Neutrophil (primary cell): Measurements from ENCODE around the gene TBC1D14.
A peak's percentile ranks its signal among the peaks of the same experiment; 100 is the strongest.

Experiments used
- H3K27ac ChIP-seq: fragments of 200-600 bp; sonication (generic); 2 replicates; pipeline ENCODE4 v1.5.1; 2016; ENCODE audit warnings: mild to moderate bottlenecking, moderate library complexity
- H3K27me3 ChIP-seq: fragments of 200-600 bp; sonication (generic); 2 replicates; pipeline ENCODE4 v1.6.0; 2016; ENCODE audit warnings: mild to moderate bottlenecking
- H3K36me3 ChIP-seq: fragments of 200-600 bp; sonication (generic); 2 replicates; pipeline ENCODE4 v1.5.1; 2017
- H3K4me1 ChIP-seq, 2 experiments: fragments of 200-600 bp in 1 of 2; sonication (generic) in 1 of 2; 1 replicate in 1 of 2; 2 replicates in 1 of 2; pipeline versions ENCODE4 v1.5.1 to v1.6.1; 2013 to 2016; ENCODE audit warnings: low read depth in 1 of 2, low read length in 1 of 2, mild to moderate bottlenecking in 1 of 2, moderate library complexity in 1 of 2; ENCODE audit not compliant: control insufficient read depth in 1 of 2, insufficient read depth in 1 of 2
- H3K4me3 ChIP-seq, 2 experiments: fragments of 200-600 bp in 1 of 2; sonication (generic) in 1 of 2; 1 replicate in 1 of 2; 2 replicates in 1 of 2; pipeline ENCODE4 v1.5.1; 2013 to 2016; ENCODE audit warnings: low read depth in 1 of 2, low read length in 1 of 2, mild to moderate bottlenecking in 1 of 2, moderate library complexity in 1 of 2
- H3K9me3 ChIP-seq: fragments of 200-600 bp; sonication (generic); 2 replicates; pipeline ENCODE4 v1.5.1; 2016
- TF ChIP-seq, protein P1 (sequence below): fragments of 200-600 bp; sonication (generic); IDR thresholded peaks from 2 replicates; pipeline ENCODE4 v1.5.1; 2016; ENCODE audit warnings: antibody characterized with exemption

The TBC1D14 gene

DNA sequence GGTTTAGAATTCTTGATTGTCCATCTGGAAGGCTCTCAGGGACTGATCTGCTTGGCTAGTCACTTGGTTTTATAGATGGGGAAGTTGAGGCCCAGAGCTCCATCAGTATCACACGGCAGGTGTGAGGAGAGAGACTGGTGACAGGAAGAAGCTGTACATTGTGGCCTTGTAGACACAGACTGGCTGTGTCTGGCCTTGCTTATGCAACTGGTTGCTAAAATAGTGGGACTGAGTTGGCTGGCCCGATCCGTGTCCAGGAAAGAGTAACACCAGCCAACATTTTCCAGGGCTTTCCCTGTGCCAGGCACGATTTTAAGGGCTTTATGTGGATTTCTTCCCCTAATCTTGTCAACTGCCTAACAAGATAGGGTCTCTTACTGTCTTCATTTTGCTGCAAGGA lies 2.8 kb downstream of the TBC1D14 start:
- Histone ChIP-seq H3K27me3 (peaks cover 3% of the 10 kb centered on the region), H3K27ac (peak overlapping the region; percentile 99), H3K4me1 (peaks cover 77 to 84% of the 10 kb centered on the region in 2 experiments), H3K4me3 (peak overlapping the region; percentile 93 to 100), H3K9me3 (no peaks in the 10 kb centered on the region), H3K36me3 (no peaks in the 10 kb centered on the region)
- TF ChIP-seq, protein P1, sequence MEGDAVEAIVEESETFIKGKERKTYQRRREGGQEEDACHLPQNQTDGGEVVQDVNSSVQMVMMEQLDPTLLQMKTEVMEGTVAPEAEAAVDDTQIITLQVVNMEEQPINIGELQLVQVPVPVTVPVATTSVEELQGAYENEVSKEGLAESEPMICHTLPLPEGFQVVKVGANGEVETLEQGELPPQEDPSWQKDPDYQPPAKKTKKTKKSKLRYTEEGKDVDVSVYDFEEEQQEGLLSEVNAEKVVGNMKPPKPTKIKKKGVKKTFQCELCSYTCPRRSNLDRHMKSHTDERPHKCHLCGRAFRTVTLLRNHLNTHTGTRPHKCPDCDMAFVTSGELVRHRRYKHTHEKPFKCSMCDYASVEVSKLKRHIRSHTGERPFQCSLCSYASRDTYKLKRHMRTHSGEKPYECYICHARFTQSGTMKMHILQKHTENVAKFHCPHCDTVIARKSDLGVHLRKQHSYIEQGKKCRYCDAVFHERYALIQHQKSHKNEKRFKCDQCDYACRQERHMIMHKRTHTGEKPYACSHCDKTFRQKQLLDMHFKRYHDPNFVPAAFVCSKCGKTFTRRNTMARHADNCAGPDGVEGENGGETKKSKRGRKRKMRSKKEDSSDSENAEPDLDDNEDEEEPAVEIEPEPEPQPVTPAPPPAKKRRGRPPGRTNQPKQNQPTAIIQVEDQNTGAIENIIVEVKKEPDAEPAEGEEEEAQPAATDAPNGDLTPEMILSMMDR, result no peak

DNA sequence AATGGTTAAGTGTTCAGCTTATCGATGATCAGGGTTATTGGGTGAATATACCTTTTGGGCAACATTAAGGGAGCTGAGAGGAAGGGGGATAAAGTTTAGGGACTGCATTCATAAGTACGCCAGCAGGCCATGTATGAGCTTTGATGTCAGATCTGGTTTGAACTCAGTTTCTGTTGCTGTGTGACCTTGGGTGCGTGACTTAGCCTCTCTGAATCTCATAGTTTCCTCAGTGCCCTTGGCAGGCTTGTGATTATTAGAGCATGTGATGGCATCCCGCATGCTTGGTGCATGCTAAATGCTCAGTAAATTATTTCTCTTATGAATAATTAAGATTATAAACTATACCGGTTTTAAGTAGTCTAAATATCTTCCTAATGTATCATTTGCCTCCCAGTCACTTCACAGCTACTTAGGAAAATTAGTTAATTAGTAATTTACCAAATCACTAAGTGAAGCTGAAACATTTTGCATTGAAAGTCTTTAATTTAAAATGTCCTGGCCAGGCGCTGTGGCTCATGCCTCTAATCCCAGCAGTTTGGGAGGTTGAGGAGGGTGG lies 3.8 kb downstream of the TBC1D14 start:
- H3K4me3 ChIP-seq, result peak overlapping the region in 1 of 2 experiments; percentile 93
- H3K27me3 ChIP-seq, result no peaks in the 10 kb centered on the region
- H3K9me3 ChIP-seq, result no peaks in the 10 kb centered on the region
- no peaks in the 10 kb centered on the region for H3K36me3 ChIP-seq
- TF ChIP-seq, protein P1, result no peak
- peaks cover 77 to 84% of the 10 kb centered on the region in 2 experiments for H3K4me1 ChIP-seq
- H3K27ac ChIP-seq, result peak overlapping the region; percentile 99

DNA sequence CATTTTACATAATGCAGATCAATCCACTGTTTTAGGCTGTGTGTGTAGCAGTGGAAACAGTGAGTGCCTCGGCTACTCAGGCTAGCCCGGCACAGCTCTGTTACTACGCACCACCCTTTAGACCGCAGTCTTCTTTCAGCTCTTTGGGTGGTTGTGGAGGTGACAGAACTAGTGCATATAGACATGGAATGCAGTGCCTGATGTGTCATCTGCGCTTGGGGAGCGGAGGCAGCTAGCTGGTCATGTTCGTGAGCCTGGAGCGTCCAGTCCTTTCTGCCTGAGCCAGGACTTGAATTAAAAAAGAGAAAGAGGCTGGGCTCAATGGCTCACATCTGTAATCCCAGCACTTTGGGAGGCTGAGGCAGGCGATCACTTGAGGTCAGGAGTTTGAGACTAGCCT lies 4.8 kb downstream of the TBC1D14 start:
- H3K36me3 ChIP-seq, result no peaks in the 10 kb centered on the region
- H3K9me3 ChIP-seq, result no peaks in the 10 kb centered on the region
- peaks cover 77 to 88% of the 10 kb centered on the region in 2 experiments for H3K4me1 ChIP-seq
- H3K27me3 ChIP-seq, result no peaks in the 10 kb centered on the region
- peak overlapping the region; percentile 98 for H3K27ac ChIP-seq
- H3K4me3 ChIP-seq, result no peak overlapping the region
- TF ChIP-seq, protein P1, result no peak

DNA sequence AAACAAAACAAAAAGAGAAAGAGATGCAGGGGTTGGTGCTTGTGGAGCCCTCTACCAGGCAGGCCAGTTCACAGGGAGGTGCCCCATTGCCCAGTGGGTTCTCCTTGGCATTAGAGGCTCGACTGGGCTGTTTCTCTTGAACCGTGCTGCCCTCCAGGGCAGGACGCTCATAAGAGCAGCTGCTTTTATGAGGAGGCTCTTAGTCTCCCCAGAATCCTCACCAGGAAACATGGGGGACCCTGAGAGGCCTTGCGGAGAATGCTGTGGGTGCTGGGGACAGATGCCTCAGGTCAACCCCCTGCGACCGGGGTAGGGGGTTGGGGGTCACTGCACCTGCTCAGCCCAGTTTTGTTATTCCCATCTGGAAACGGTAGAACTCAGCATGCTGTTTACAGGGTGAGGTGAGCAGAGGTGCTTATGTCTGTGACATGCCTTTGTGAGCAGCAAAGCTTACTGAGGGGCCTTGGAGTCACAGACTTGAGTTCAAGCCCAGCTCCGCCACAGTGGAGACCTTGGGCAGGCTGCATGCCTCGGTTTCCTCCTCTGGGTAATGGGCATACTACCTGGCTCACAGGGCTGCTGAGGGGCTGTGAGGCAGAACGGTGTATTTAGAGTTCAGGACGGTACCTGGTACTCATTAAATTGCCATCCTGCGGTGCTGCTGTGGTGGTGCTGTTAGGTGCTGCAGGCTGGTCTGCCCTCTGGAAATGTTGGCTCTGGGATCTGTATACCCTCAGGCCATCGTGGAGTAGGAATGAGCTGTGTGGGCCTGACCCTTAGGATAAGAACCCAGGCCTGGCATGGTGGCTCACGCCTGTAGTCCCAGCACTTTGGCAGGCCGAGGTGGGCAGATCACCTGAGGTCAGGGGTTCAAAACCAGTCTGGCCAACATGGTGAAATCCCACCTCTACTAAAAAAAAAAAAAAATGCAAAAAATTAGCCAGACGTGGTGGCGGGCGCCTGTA lies 5.7 kb downstream of the TBC1D14 start:
- H3K36me3 ChIP-seq, result no peaks in the 10 kb centered on the region
- no peaks in the 10 kb centered on the region for H3K27me3 ChIP-seq
- H3K4me3 ChIP-seq, result peak overlapping the region in 1 of 2 experiments; percentile 66
- peak overlapping the region; percentile 98 for H3K27ac ChIP-seq
- no peaks in the 10 kb centered on the region for H3K9me3 ChIP-seq
- H3K4me1 ChIP-seq, result peaks cover 85 to 96% of the 10 kb centered on the region in 2 experiments
- TF ChIP-seq, protein P1, result no peak

DNA sequence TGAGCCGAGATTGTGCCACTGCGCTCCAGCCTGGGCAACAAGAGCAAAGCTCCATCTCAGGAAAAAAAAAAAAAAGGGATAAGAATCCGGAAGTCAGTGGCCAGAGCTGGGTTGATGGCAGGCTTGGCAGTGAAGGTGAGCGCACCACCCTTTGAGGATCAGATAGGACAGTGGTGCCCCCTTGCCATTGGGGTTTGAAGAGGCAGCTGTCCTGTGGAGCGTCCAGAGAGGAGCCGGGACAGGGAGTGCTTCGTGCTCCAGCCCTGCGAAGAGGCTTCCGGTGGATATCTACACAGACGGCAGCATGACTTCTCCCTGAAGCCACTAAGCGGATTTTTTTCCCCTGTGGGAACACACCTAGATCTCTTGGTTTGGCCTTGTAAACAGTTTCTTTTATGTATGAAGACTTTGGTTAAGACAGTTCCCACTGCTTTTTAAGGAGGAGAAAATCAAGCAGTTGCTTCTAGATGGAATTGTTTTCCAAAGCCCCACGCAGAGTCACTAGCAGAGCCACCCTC lies 6.5 kb downstream of the TBC1D14 start:
- TF ChIP-seq, protein P1, result no peak
- Histone ChIP-seq H3K4me1 (peaks cover 91 to 94% of the 10 kb centered on the region in 2 experiments), H3K27ac (peak overlapping the region; percentile 98)

More for the DNA sequence above, 6.5 kb downstream of the TBC1D14 start:
- no peaks in the 10 kb centered on the region for H3K36me3 ChIP-seq
- no peaks in the 10 kb centered on the region for H3K27me3 ChIP-seq
- peak overlapping the region; percentile 61 to 66 for H3K4me3 ChIP-seq
- no peaks in the 10 kb centered on the region for H3K9me3 ChIP-seq
